Mesendoderm (in vitro differentiated cells): ENCODE measurements around the gene NDST1.

Experiments
- DNase-seq: peaks from one replicate; pipeline ENCODE4 v3.0.0; 2013
- H2AK5ac ChIP-seq: 2 replicates; pipeline ENCODE4 v1.6.1; 2013; ENCODE audit warnings: low read length, inconsistent platforms
- H2BK120ac ChIP-seq: 2 replicates; pipeline ENCODE4 v1.6.1; 2013; ENCODE audit warnings: low read depth, mild to moderate bottlenecking, low read length, moderate library complexity, mixed read lengths
- H2BK15ac ChIP-seq: replicated peaks from 2 replicates; pipeline ENCODE4 v1.6.1; 2013; ENCODE audit warnings: low read depth, mild to moderate bottlenecking, moderate library complexity
- H2BK5ac ChIP-seq: 2 replicates; pipeline ENCODE4 v1.6.1; 2013; ENCODE audit warnings: low read length, inconsistent platforms
- H3K18ac ChIP-seq: 2 replicates; pipeline ENCODE4 v1.6.1; 2013; ENCODE audit warnings: mild to moderate bottlenecking, low read length, mixed read lengths
- H3K23ac ChIP-seq: one replicate; pipeline ENCODE4 v1.6.1; 2013; ENCODE audit warnings: low read length
- H3K27ac ChIP-seq: 2 replicates; pipeline ENCODE4 v1.5.1; 2013; ENCODE audit warnings: low read depth, mild to moderate bottlenecking, inconsistent platforms, low read length, moderate library complexity
- H3K27me3 ChIP-seq: 2 replicates; pipeline ENCODE4 v1.6.1; 2013; ENCODE audit warnings: low read length, control low read depth, mild to moderate bottlenecking, inconsistent platforms; ENCODE audit not compliant: insufficient read depth, poor library complexity
- H3K36me3 ChIP-seq: 2 replicates; pipeline ENCODE4 v1.6.1; 2013; ENCODE audit warnings: low read length, inconsistent platforms; ENCODE audit not compliant: control insufficient read depth, insufficient read depth
- H3K4ac ChIP-seq: one replicate; pipeline ENCODE4 v1.6.1; 2013; ENCODE audit warnings: low read depth, mild to moderate bottlenecking, low read length, moderate library complexity
- H3K4me1 ChIP-seq: 2 replicates; pipeline ENCODE4 v1.6.1; 2013; ENCODE audit warnings: low read depth, low read length, inconsistent platforms; ENCODE audit not compliant: control insufficient read depth
- H3K4me2 ChIP-seq: 2 replicates; pipeline ENCODE4 v1.6.1; 2013; ENCODE audit warnings: low read length
- H3K4me3 ChIP-seq: 2 replicates; pipeline ENCODE4 v1.5.1; 2013; ENCODE audit warnings: mild to moderate bottlenecking, low read length
- H3K56ac ChIP-seq: one replicate; pipeline ENCODE4 v1.6.1; 2013; ENCODE audit warnings: low read length
- H3K79me1 ChIP-seq: 2 replicates; pipeline ENCODE4 v1.6.1; 2013; ENCODE audit warnings: low read length, inconsistent platforms
- H3K79me2 ChIP-seq: 2 replicates; pipeline ENCODE4 v1.6.1; 2013; ENCODE audit warnings: mild to moderate bottlenecking, low read length; ENCODE audit not compliant: control insufficient read depth, insufficient read depth
- H3K9ac ChIP-seq: 2 replicates; pipeline ENCODE4 v1.6.1; 2013; ENCODE audit warnings: low read length, inconsistent platforms
- H4K5ac ChIP-seq: one replicate; pipeline ENCODE4 v1.6.1; 2013; ENCODE audit warnings: low read length
- H4K8ac ChIP-seq: one replicate; pipeline ENCODE4 v1.6.1; 2013; ENCODE audit warnings: low read depth, mild to moderate bottlenecking, control low read depth, low read length, moderate library complexity
- WGBS: extraction: QIAGEN DNeasy Blood & Tissue Kit; methylation state at CpG from one replicate; pipeline ENCODE4 v1.1.7; 2013; ENCODE audit warnings: low lambda C conversion rate, missing lambda C conversion rate; ENCODE audit not compliant: insufficient coverage; ENCODE audit errors: extremely low coverage; 5-methylcytosine and 5-hydroxymethylcytosine counted together

NDST1 gene

DNA sequence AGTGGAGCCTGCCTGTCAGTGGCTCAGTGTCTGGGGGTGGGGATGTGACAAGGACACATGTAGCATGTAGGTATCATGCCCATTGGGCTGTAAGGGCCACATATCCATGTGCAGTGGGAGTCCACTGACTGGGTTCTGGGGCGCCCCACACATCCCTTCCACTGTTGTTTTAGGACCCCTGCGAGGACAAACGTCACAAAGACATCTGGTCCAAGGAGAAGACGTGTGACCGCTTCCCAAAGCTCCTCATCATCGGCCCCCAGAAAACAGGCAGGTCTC lies 33.4 kb downstream of the NDST1 start:
- no peak overlapping the region for H3K27ac ChIP-seq

DNA sequence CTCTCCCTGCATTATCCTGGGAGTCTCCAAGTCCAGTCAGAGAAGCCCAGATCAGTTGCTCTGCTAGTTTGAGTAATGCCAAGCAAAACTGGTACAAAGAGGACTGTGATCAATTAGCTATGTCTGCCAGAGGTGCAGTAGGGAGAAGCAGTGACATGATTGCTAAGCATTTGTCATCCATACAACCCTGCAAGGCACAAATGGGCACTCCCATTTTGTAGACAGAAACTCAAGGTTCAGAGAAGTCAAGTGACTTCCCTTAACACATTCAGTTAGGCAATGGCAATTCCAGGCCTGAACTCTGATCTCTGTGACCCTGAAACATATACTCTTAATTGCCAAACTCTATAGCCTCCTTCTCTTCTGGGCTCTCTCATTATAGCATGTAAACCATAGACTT lies 34.0 kb downstream of the NDST1 start:
- H2BK120ac ChIP-seq, result no peak overlapping the region

More for the DNA sequence above, 33.4 kb downstream of the NDST1 start:
- no peak overlapping the region for H2BK15ac ChIP-seq
- peaks cover 24% of the 10 kb centered on the region for H3K36me3 ChIP-seq
- no peak overlapping the region for H3K23ac ChIP-seq
- H3K79me1 ChIP-seq, result no peaks in the 10 kb centered on the region
- H3K79me2 ChIP-seq, result no peaks in the 10 kb centered on the region
- H2AK5ac ChIP-seq, result no peak overlapping the region
- no peak for DNase-seq
- H3K27me3 ChIP-seq, result no peaks in the 10 kb centered on the region
- H3K4me2 ChIP-seq, result no peak overlapping the region
- no peak overlapping the region for H3K4me3 ChIP-seq
- H3K9ac ChIP-seq, result no peak overlapping the region
- no peak overlapping the region for H2BK5ac ChIP-seq
- no CpG with 5 or more reads among the region's 6 CpGs for WGBS
- no peak overlapping the region for H3K18ac ChIP-seq
- H4K8ac ChIP-seq, result no peak overlapping the region
- H3K4me1 ChIP-seq, result peaks cover 3% of the 10 kb centered on the region
- H3K56ac ChIP-seq, result no peak overlapping the region
- H4K5ac ChIP-seq, result no peak overlapping the region
- no peak overlapping the region for H2BK120ac ChIP-seq
- no peak overlapping the region for H3K4ac ChIP-seq

DNA sequence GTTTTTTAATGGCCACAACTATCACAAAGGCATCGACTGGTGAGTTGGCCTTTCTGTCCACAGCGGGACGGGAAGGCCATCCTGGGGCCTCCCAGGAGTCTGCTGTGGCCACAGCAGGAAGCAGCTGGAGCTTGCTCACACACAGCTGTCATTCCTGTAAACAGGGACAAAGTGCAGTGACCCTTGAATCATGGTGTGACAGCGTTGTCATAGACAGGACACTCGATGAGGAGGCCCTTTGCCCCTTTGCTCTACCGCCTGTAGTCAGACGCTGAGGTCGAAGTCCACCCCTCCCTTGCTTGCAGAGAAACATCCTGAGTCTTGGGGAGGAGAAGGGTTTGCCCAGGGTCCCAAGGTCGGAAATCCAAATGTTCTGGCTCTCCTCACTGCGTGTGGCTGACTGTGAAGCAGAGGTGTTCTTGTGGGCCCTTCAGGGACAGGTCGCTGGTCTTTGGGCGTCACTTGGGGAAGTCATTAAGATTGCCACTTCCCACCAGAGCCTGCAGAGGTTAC lies 35.1 kb downstream of the NDST1 start:
- DNase-seq, result no peak
- no peak overlapping the region for H3K27ac ChIP-seq
- no peak overlapping the region for H3K18ac ChIP-seq
- H3K56ac ChIP-seq, result no peak overlapping the region
- no peaks in the 10 kb centered on the region for H3K79me1 ChIP-seq
- no peak overlapping the region for H2AK5ac ChIP-seq
- no peak overlapping the region for H3K4me2 ChIP-seq
- H3K4ac ChIP-seq, result no peak overlapping the region
- no peak overlapping the region for H3K4me3 ChIP-seq
- no peak overlapping the region for H3K23ac ChIP-seq
- no peak overlapping the region for H4K5ac ChIP-seq
- H2BK5ac ChIP-seq, result no peak overlapping the region
- peaks cover 24% of the 10 kb centered on the region for H3K36me3 ChIP-seq
- H2BK120ac ChIP-seq, result no peak overlapping the region
- no peaks in the 10 kb centered on the region for H3K27me3 ChIP-seq
- H3K9ac ChIP-seq, result no peak overlapping the region
- H3K4me1 ChIP-seq, result peaks cover 1% of the 10 kb centered on the region
- no peak overlapping the region for H2BK15ac ChIP-seq
- no CpG with 5 or more reads among the region's 12 CpGs for WGBS
- H3K79me2 ChIP-seq, result no peaks in the 10 kb centered on the region
- H4K8ac ChIP-seq, result no peak overlapping the region

More for the DNA sequence above, 34.0 kb downstream of the NDST1 start:
- no peak overlapping the region for H2BK5ac ChIP-seq
- DNase-seq, result no peak
- no peak overlapping the region for H3K27ac ChIP-seq
- H2BK15ac ChIP-seq, result no peak overlapping the region
- no peak overlapping the region for H3K56ac ChIP-seq
- peaks cover 3% of the 10 kb centered on the region for H3K4me1 ChIP-seq
- no peak overlapping the region for H4K8ac ChIP-seq
- no peaks in the 10 kb centered on the region for H3K79me1 ChIP-seq
- no peak overlapping the region for H3K4ac ChIP-seq
- no peak overlapping the region for H2AK5ac ChIP-seq
- H3K4me3 ChIP-seq, result no peak overlapping the region
- H3K4me2 ChIP-seq, result no peak overlapping the region
- H3K9ac ChIP-seq, result no peak overlapping the region
- H3K23ac ChIP-seq, result no peak overlapping the region
- H3K18ac ChIP-seq, result no peak overlapping the region
- H3K36me3 ChIP-seq, result peaks cover 24% of the 10 kb centered on the region
- no peak overlapping the region for H4K5ac ChIP-seq
- H3K27me3 ChIP-seq, result no peaks in the 10 kb centered on the region
- no peaks in the 10 kb centered on the region for H3K79me2 ChIP-seq

DNA sequence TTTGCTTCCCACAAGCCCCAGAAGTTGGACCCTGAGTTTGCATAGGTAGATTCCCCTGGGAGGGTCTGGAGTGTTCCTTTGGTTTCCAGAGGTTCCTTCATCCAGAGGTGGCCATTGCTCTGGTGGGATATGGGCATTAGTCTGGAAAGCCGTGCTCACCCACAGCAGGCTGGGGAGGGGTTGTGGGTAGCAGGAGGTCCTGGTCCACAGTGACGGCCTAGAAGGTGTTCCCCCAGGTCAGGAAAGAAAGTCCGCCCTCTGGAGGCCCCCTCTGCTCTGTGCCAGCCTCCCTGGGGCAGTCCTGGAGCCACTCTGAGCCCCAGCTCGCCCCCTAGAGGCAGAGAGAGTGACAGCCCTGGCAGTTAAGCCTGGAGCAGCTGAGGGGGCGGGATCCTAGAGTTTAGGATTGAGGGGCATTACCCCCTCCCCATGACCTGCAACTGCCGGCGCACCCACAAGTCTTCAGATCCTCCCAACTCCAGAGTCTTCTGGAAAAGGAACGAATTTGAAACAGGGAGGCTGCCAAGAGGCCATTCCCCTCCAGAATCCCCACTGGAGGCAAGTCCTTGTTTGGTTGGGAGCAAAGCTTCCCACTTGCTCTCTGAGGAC lies 36.8 kb downstream of the NDST1 start:
- H3K4ac ChIP-seq, result no peak overlapping the region
- H3K79me2 ChIP-seq, result no peaks in the 10 kb centered on the region
- no peak overlapping the region for H2AK5ac ChIP-seq
- no peak overlapping the region for H3K23ac ChIP-seq
- no peak overlapping the region for H3K27ac ChIP-seq
- H3K4me1 ChIP-seq, result peaks cover 1% of the 10 kb centered on the region
- H3K18ac ChIP-seq, result no peak overlapping the region
- H2BK15ac ChIP-seq, result no peak overlapping the region
- H4K8ac ChIP-seq, result no peak overlapping the region
- no CpG with 5 or more reads among the region's 8 CpGs for WGBS
- no peak overlapping the region for H3K4me3 ChIP-seq
- H3K56ac ChIP-seq, result no peak overlapping the region
- H3K9ac ChIP-seq, result no peak overlapping the region
- no peak overlapping the region for H4K5ac ChIP-seq
- peaks cover 21% of the 10 kb centered on the region for H3K36me3 ChIP-seq
- no peak overlapping the region for H2BK5ac ChIP-seq
- no peaks in the 10 kb centered on the region for H3K79me1 ChIP-seq
- H2BK120ac ChIP-seq, result no peak overlapping the region
- peak; percentile 91 for DNase-seq
- no peaks in the 10 kb centered on the region for H3K27me3 ChIP-seq
- H3K4me2 ChIP-seq, result no peak overlapping the region

- Histone ChIP-seq H3K79me1 (no peaks in the 10 kb centered on the region), H3K4me2 (no peak overlapping the region), H3K56ac (no peak overlapping the region), H3K79me2 (no peaks in the 10 kb centered on the region), H2BK5ac (no peak overlapping the region), H2AK5ac (no peak overlapping the region), H3K4ac (no peak overlapping the region), H3K23ac (no peak overlapping the region), H3K4me1 (peaks cover 1% of the 10 kb centered on the region), H4K5ac (no peak overlapping the region), H2BK120ac (no peak overlapping the region), H3K18ac (no peak overlapping the region), H4K8ac (no peak overlapping the region), H3K4me3 (no peak overlapping the region), H3K27me3 (no peaks in the 10 kb centered on the region), H3K27ac (no peak overlapping the region), H3K9ac (no peak overlapping the region), H3K36me3 (peaks cover 19% of the 10 kb centered on the region), H2BK15ac (no peak overlapping the region)
- DNase-seq, result no peak
- WGBS, result no CpG with 5 or more reads among the region's 13 CpGs
Observed at GRCh38 chr5:150545246-150545645, 37.3 kb downstream of the NDST1 start.

GRCh38 chr5:150548123-150548522 lies 40.2 kb downstream of the NDST1 start:
- Histone ChIP-seq H3K4me2 (no peak overlapping the region), H3K4me1 (peaks cover 1% of the 10 kb centered on the region), H4K5ac (no peak overlapping the region), H3K4ac (no peak overlapping the region), H3K23ac (no peak overlapping the region), H3K56ac (no peak overlapping the region), H3K79me2 (no peaks in the 10 kb centered on the region), H2BK15ac (no peak overlapping the region), H3K9ac (no peak overlapping the region), H3K27ac (no peak overlapping the region), H3K36me3 (peaks cover 17% of the 10 kb centered on the region), H3K4me3 (no peak overlapping the region), H4K8ac (no peak overlapping the region), H2BK5ac (no peak overlapping the region), H3K79me1 (no peaks in the 10 kb centered on the region), H3K18ac (no peak overlapping the region), H2BK120ac (no peak overlapping the region), H3K27me3 (no peaks in the 10 kb centered on the region), H2AK5ac (no peak overlapping the region)
- no peak for DNase-seq
- WGBS, result no CpG with 5 or more reads among the region's 15 CpGs
